Mucosa of descending colon (tissue), 3 donors: ENCODE results near the gene DTX4. TPM values are rescaled to one million over a fixed set of nuclear protein-coding genes. Genes with fewer than 3 reads are reported as not detected.
A peak's percentile ranks its signal among the peaks of the same experiment; 100 is the strongest.

ENCODE experiments used
- ATAC-seq: fragments of 200-7000 bp; cut with Tn5 transposase; one replicate; pipeline ENCODE4 v1.9.1; 2020; ENCODE audit warnings: mild to moderate bottlenecking, moderate library complexity
- DNase-seq, 3 donors: peaks; one replicate each; pipeline ENCODE4 v3.0.0-alpha.2; 2020
- H3K36me3 ChIP-seq: fragments of 200-600 bp; one replicate; pipeline ENCODE4 v1.8.0; 2021; ENCODE audit warnings: low read depth, mild to moderate bottlenecking
- H3K4me1 ChIP-seq: fragments of 200-600 bp; one replicate; pipeline ENCODE4 v1.8.0; 2021; ENCODE audit warnings: low read depth, mild to moderate bottlenecking
- H3K4me3 ChIP-seq: fragments of 200-600 bp; one replicate; pipeline ENCODE4 v1.8.0; 2021; ENCODE audit warnings: mild to moderate bottlenecking
- H3K9me3 ChIP-seq: fragments of 200-600 bp; one replicate; pipeline ENCODE4 v1.8.0; 2021; ENCODE audit warnings: mild to moderate bottlenecking
- CTCF ChIP-seq: fragments of 200-600 bp; IDR thresholded peaks from one replicate; pipeline ENCODE4 v1.8.0; 2022; ENCODE audit warnings: antibody characterized with exemption, mild to moderate bottlenecking
- intact Hi-C, 2 donors: fragments of 100-400 bp; cut with DNase I in 1 of 2; cut with micrococcal nuclease in 1 of 2; formaldehyde crosslinking; loops; one replicate each; pipeline versions ENCODE4 v1.11.0 to v1.11.1; 2022; cut with DNase I, micrococcal nuclease
- total RNA-seq, 3 donors: library from RNA; stranded (reverse); fragmentation: NEBNext Ultra II Directional in 2 of 3; extraction: Animal tissue kit (Norgen Biotek cat#: 25700) in 2 of 3; gene quantifications; one replicate each; pipeline versions ENCODE4 v1.2.1 to v1.2.4, GENCODE V29; 2021 to 2023
- donor health status: DM: no; HTN: no; CAD: no; lungs with moderate emphysema.
- donor health status: DM: no; HTN: no; CAD: no.
- donor health status: DM: no; HTN: yes; CAD: no.

The DTX4 gene
- total RNA-seq, 3 donors from 2014 or later = 37.4 to 95.7 (median 53.8) TPM

DNA sequence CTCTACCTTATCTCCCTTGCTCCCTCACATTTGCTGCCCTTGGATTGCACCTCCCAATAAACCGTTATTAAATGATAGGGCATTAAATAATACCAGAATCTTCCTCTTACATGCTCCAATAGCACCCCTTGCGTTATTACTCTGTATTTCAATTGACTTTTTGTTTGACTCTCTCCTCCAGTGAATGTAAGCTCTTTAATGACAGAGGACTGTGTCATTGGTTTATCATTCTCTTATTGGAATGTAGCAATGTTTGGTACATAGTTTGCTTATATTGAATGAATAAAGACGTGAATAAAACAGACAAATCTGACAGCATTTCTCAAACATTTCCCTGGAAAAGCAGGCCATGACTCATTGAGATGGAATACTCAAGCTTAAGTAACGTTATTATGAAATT is 49.5 kb downstream of the DTX4 start:
- DNase-seq = no peak
- Histone ChIP-seq H3K36me3 (no peaks in the 10 kb centered on the region), H3K9me3 (no peaks in the 10 kb centered on the region), H3K4me1 (no peaks in the 10 kb centered on the region), H3K4me3 (no peak overlapping the region)
- no peak for ATAC-seq
- TF ChIP-seq CTCF = no peak
- intact Hi-C loops = no loop called here

DNA sequence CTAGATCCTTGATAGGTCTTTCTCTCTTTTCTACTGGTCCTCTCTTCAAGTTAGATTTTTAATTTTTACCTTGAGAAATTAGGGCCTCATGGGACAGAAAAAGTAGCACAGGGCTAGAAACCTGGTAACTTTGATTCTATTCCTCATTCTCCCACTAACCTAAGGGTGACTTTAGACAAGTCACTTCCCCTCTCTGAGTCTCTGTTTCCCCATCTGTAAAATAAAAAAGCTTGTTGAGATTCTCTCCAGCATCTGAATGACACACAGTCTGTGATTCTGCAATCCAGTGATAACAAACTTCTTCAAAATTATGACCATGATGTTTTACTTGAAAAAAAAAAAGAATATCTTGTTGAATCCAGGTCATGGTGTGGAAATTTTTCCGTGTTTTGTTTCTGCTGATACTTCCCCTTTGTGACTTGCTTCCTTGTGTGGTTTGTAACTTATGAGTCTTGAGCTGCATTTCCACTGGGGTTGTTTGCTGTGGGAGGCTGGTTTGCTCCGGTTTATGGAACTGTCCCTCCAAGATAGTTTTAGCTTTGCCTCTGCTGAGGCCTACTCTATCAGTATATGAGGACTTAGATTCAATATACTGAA is 50.6 kb downstream of the DTX4 start:
- Histone ChIP-seq H3K9me3 (no peaks in the 10 kb centered on the region), H3K36me3 (no peaks in the 10 kb centered on the region), H3K4me3 (no peak overlapping the region), H3K4me1 (no peaks in the 10 kb centered on the region)
- peak; percentile 30 for ATAC-seq
- intact Hi-C loops = no loop called here
- DNase-seq = no peak
- TF ChIP-seq CTCF = no peak

DNA sequence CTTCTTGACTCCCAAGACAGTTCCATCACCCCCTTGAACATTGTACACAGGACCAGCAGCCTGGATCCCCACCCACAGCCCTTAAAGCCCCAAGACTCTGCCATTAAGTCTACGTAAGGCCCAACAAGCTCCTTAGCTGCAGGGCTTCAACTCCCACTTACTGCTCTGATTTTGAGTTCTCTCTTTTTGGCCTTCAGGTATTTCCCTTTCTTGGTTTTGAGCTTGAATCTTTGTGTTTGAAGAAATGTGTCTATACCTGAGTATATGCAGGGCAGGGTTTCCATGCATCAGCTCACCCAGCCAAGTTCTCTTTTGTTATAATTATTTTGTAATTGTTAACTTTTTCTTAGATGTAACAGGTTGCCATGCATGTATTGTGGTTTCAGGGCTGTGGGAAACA is 51.2 kb downstream of the DTX4 start:
- no peak for DNase-seq
- no peak for TF ChIP-seq CTCF
- ATAC-seq = no peak
- Histone ChIP-seq H3K4me3 (no peak overlapping the region), H3K36me3 (no peaks in the 10 kb centered on the region), H3K9me3 (no peaks in the 10 kb centered on the region), H3K4me1 (no peaks in the 10 kb centered on the region)
- intact Hi-C loops = no loop called here

- TF ChIP-seq CTCF = no peak
- ATAC-seq (no peak), DNase-seq (no peak)
- Histone ChIP-seq H3K36me3 (no peaks in the 10 kb centered on the region), H3K4me3 (no peak overlapping the region), H3K4me1 (no peaks in the 10 kb centered on the region), H3K9me3 (no peaks in the 10 kb centered on the region)
- intact Hi-C loops = no loop called here
Measured at GRCh38 chr11:59223611-59224010, 51.7 kb downstream of the DTX4 start.

DNA sequence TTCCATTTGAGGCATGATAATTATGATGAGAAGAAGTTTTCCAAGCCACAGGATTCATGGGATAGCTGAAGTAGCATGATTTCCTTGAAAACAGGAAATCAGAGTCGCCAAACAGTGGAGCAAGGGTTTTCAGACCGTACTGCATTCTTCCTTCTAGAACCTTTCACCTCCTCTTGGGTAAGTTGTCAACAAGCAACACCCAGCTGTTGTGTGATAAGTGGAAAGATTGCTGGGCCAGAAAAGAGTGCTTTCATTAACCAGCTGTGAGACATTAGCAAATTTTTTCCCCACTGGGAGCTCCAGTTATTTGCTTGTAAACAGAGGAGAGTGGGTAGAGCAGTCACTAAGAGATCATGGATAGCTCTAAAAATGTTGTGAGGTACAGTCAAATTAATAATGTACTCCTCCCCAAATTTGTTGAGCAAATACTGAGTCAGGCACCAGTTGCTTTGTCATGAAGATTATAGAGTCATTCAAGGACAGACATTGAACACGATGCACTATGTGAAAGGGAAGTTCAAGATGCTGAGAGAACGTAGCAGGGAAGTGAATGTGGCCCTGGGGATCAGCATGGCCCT is 52.5 kb downstream of the DTX4 start:
- intact Hi-C loops = no loop called here
- ATAC-seq (peak; percentile 68), DNase-seq (peak in 1 of 3 donors; percentile 36)
- Histone ChIP-seq H3K9me3 (no peaks in the 10 kb centered on the region), H3K4me1 (no peaks in the 10 kb centered on the region), H3K4me3 (no peak overlapping the region), H3K36me3 (no peaks in the 10 kb centered on the region)
- no peak for TF ChIP-seq CTCF
